Measurements from ENCODE around the gene HOXD12. TPM values are rescaled to one million over a fixed set of nuclear protein-coding genes. Genes with fewer than 3 reads are reported as not detected.

Gene HOXD12
- total RNA-seq, 1 donor from 2014 or later, result 0.27 TPM

DNA sequence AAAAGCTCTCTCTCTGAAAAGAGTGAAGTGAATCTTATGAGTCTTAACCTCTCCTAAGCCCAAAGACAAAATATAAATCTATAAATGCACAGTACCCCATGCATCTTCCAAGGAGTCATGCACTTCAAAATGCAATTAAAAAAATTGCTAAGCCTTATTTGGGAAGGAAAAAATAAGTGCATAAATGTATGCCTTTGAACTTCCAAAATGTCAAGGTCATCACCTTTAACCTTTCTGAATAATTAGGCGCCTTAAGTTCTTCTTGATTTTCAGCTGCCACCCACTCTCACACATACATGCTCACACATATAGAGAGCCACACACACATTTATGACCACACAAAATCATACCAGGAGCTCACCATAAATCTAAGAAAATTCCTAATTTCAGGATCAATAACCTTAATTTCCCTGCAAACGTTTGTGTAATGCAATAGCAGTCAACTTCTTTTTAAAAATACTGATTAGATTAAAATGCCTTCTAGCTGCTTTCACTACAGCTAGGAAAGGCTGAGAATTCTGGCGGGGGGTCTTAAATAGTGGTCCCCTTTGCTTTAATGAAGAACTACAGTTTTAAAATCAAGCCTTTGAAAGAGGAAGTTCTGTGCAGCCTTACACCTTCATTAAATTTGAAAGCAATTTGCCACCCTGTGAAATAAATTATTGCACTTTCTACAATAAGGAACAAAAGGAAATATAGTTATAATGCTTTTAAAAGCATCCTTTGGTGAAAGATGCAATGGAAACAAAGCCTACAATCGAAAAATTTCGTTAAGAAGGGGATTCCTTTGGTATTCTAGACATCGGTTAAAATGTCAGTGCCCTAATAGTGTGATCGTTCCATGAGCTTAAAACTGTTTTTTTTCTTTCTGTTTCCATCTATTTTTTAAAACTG, 11.1 kb downstream of the HOXD12 start:
- TF ChIP-seq, protein P1, sequence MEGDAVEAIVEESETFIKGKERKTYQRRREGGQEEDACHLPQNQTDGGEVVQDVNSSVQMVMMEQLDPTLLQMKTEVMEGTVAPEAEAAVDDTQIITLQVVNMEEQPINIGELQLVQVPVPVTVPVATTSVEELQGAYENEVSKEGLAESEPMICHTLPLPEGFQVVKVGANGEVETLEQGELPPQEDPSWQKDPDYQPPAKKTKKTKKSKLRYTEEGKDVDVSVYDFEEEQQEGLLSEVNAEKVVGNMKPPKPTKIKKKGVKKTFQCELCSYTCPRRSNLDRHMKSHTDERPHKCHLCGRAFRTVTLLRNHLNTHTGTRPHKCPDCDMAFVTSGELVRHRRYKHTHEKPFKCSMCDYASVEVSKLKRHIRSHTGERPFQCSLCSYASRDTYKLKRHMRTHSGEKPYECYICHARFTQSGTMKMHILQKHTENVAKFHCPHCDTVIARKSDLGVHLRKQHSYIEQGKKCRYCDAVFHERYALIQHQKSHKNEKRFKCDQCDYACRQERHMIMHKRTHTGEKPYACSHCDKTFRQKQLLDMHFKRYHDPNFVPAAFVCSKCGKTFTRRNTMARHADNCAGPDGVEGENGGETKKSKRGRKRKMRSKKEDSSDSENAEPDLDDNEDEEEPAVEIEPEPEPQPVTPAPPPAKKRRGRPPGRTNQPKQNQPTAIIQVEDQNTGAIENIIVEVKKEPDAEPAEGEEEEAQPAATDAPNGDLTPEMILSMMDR (IDR thresholded peaks at IDR 0.05; ENCODE audit: unreplicated experiment), result no peak
- no peak overlapping the region for H3K4me3 Mint-ChIP-seq
- H3K27ac Mint-ChIP-seq, result no peak overlapping the region

DNA sequence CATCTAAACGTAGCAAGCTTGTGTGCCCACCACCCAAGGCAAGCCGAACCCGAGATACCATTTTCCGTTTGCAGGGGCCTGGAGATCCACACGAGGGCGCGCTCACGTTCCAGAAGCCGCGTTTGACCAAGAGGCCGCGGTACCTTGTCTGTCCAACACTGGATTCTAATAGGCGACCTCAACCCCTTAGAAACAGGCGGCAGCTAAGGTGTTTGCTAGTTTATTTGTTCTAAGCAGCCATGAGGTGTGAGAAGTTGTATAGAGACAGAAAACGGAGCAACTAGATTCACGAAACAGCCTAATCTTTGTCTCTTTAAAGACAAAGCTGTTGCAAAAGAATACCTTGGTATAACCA, 11.7 kb downstream of the HOXD12 start:
- H3K36me3 Mint-ChIP-seq, result no peaks in the 10 kb centered on the region
- H3K9me3 Mint-ChIP-seq, result no peaks in the 10 kb centered on the region
- H3K27me3 Mint-ChIP-seq (ENCODE audit: low read depth), result peaks cover 90% of the 10 kb centered on the region
- DNase-seq (ENCODE audit: low spot score in 2 of 2, unreplicated experiment in 2 of 2), result no peak
- no peak overlapping the region for H3K27ac Mint-ChIP-seq
- H3K4me1 Mint-ChIP-seq, result peaks cover 8% of the 10 kb centered on the region
- H3K4me3 Mint-ChIP-seq, result no peak overlapping the region
- TF ChIP-seq, protein P1 (IDR thresholded peaks at IDR 0.05; ENCODE audit: unreplicated experiment), result peak; percentile 45

More for the DNA sequence above, 11.1 kb downstream of the HOXD12 start:
- H3K36me3 Mint-ChIP-seq, result no peaks in the 10 kb centered on the region
- peaks cover 90% of the 10 kb centered on the region for H3K27me3 Mint-ChIP-seq (ENCODE audit: low read depth)
- no peak for DNase-seq (ENCODE audit: low spot score in 2 of 2, unreplicated experiment in 2 of 2)
- H3K4me1 Mint-ChIP-seq, result peaks cover 10% of the 10 kb centered on the region
- H3K9me3 Mint-ChIP-seq, result no peaks in the 10 kb centered on the region

DNA sequence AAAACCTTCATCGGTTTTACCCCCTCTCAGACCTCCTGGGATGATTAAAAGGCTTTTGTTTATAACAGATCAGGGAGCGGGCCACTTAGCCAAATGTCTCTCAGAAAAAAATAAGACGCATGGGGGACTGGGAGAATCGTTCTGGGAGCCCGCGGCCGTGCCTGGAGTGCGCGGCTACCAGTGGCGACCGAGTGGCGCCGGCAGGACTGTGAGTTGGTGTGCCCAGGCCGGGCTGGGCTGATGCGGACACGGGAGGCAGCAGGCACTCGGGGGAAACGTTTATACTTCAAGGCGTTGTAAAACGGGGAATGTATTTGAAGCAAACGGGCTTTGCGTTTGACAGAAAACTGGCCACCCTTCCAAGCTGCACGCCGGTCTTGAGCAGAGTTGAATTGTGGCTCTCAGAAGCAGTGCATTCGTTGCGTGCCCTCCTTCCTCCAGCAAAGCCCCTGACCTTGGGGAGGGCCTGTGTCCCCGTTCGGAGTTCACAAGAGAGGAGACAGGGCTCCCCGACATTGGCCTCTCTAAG, 12.3 kb downstream of the HOXD12 start:
- TF ChIP-seq, protein P1 (IDR thresholded peaks at IDR 0.05; ENCODE audit: unreplicated experiment), result no peak
- Mint-ChIP-seq H3K9me3 (peaks cover 3% of the 10 kb centered on the region), H3K4me3 (no peak overlapping the region), H3K27me3 (ENCODE audit: low read depth) (peaks cover 93% of the 10 kb centered on the region), H3K4me1 (peaks cover 7% of the 10 kb centered on the region), H3K27ac (no peak overlapping the region), H3K36me3 (peaks cover 3% of the 10 kb centered on the region)
- DNase-seq (ENCODE audit: low spot score in 2 of 2, unreplicated experiment in 2 of 2), result no peak

DNA sequence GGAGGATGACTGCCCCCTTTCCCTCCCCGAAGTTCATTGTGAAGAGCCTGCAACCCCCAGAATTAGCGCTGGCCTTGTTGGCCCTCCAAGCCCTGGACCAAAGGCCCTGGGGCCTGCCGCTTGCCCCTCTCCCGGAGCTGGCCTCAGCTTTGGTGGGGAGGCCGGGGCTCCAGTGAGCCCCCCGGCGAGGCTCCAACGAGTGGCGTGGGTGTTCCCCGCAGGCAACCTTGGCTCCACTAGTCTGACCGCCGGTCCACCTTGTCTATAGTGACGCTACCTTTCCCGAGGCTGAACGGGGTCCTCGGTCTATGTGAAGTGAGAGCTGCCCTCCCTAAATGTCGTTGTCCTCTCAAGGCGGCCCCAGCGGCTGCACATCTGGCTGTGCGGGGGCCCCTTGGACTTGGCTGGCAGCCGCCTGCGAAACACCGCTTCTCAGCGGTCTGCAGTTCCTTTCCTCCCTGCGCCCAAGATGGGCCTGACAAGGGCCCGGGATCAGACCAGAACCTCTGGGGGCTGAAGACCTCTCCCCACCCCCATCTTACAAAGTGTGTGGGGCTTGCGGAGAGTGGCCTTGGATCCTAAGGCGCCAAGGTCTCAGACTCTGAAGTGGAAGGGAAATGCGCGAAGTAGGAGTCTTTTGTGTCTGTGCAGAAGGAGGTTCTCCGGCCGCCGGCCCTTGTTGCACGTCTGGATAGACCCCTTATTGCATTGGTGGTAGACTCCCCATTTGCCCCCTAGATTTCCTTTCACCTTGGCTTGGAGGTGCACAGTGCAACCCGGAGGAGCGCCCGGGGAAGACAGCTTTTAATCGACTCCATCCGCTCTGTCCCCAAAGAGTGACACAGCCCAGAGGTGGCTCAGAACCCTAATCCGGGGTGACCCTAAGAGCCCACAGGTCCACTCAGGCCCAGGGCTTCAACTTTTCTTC, 13.0 kb downstream of the HOXD12 start:
- Mint-ChIP-seq H3K27ac (no peak overlapping the region), H3K9me3 (peaks cover 4% of the 10 kb centered on the region), H3K36me3 (peaks cover 3% of the 10 kb centered on the region), H3K4me1 (peaks cover 4% of the 10 kb centered on the region), H3K4me3 (no peak overlapping the region), H3K27me3 (ENCODE audit: low read depth) (peaks cover 95% of the 10 kb centered on the region)
- DNase-seq (ENCODE audit: low spot score in 2 of 2, unreplicated experiment in 2 of 2), result no peak
- TF ChIP-seq, protein P1 (IDR thresholded peaks at IDR 0.05; ENCODE audit: unreplicated experiment), result no peak

DNA sequence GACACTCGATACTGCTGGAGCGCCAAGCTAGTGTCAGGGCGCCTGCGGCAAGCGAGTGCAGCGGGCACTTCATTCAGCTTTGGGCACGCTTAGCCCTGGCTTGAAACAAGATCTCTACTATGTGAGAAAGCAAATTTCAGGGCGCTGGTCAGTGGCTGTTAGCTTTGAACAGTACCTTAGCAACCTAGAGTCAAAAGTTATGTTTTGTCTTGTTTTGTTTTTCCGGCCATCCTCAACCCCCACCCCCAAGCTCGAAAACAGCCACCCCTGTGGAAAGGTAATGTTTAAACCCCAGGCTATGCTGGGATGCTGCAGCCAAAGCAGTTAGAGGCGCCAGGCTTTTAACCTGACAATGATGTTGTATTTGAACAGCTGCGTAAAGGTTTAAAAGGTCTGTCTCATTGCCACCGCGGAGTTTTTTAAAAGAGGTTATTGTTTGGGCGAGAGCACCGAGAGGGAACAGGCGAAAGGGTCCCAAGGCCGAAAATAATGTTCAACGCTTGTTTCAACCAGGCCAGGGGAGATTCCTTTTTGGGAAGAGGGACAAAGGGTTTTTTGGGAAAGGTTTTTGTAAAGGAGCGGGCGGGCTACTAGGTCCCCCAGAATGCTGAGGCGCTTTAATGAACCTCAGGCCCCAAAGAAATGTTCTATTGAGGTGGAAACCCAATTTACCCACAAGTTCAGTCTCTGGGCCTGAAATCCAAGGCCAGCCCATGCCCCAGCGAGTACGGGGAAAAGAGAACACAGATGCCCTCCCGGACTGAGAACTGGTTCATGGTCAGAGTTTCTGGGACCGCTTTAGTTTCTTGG, 14.7 kb downstream of the HOXD12 start:
- no peak overlapping the region for H3K27ac Mint-ChIP-seq
- TF ChIP-seq, protein P1 (IDR thresholded peaks at IDR 0.05; ENCODE audit: unreplicated experiment), result no peak
- peaks cover 3% of the 10 kb centered on the region for H3K36me3 Mint-ChIP-seq
- no peak for DNase-seq (ENCODE audit: low spot score in 2 of 2, unreplicated experiment in 2 of 2)
- peaks cover 4% of the 10 kb centered on the region for H3K9me3 Mint-ChIP-seq
- no peak overlapping the region for H3K4me3 Mint-ChIP-seq
- peaks cover 99% of the 10 kb centered on the region for H3K27me3 Mint-ChIP-seq (ENCODE audit: low read depth)
- H3K4me1 Mint-ChIP-seq, result peaks cover 1% of the 10 kb centered on the region
